ENCODE results near the gene ARHGAP6. TPM values are rescaled to one million over a fixed set of nuclear protein-coding genes. Genes with fewer than 3 reads are reported as not detected.

The ARHGAP6 gene
- total RNA-seq, 1 donor from 2014 or later, result 33.6 TPM

DNA sequence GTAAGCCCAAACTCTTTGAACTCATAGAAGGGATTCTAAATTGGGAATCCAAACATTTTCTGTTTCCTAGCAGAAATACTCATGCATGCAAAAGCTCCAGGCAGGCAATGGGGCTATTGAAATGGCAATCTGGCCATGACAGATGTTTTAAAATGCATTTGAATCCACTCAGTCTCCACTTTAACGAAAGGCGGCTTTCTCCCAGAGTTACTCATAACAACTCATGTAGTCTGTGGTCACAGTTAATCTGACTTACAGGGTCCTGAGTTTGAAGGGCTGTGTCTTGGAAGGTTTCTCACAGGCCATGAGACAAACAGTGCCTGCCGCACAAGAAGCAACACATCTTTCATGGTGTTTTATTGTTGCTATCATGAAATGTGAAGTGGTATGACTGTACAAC, 186.8 kb downstream of the ARHGAP6 start:
- no peaks in the 10 kb centered on the region for H3K4me1 ChIP-seq
- H3K27ac ChIP-seq, result no peak overlapping the region
- H3K9me3 ChIP-seq, result no peaks in the 10 kb centered on the region

DNA sequence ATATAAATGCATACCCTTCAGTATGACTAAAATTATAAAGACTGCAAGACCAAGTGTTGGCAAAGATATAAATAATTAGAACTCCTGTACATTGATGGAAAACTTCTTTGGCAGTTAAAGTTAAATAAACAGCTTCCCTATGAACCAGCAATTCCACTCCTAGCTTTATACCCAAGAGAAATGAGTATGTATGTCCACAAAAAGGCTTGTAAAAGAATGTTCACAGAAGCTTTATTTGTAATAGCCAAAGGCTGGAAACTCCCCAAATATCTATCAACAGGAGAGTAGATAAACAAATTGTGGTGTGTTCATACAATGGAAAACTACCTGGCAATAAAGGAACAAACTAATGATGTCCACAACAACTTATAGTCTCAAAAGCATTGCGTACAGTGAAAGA, 187.7 kb downstream of the ARHGAP6 start:
- H3K36me3 ChIP-seq, result no peaks in the 10 kb centered on the region
- no peak for DNase-seq (ENCODE audit: low spot score in 2 of 2)
- H3K4me3 ChIP-seq, result no peak overlapping the region
- TF ChIP-seq, protein P1, sequence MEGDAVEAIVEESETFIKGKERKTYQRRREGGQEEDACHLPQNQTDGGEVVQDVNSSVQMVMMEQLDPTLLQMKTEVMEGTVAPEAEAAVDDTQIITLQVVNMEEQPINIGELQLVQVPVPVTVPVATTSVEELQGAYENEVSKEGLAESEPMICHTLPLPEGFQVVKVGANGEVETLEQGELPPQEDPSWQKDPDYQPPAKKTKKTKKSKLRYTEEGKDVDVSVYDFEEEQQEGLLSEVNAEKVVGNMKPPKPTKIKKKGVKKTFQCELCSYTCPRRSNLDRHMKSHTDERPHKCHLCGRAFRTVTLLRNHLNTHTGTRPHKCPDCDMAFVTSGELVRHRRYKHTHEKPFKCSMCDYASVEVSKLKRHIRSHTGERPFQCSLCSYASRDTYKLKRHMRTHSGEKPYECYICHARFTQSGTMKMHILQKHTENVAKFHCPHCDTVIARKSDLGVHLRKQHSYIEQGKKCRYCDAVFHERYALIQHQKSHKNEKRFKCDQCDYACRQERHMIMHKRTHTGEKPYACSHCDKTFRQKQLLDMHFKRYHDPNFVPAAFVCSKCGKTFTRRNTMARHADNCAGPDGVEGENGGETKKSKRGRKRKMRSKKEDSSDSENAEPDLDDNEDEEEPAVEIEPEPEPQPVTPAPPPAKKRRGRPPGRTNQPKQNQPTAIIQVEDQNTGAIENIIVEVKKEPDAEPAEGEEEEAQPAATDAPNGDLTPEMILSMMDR (IDR thresholded peaks at IDR 0.05), result no peak
- intact Hi-C loops (cut with DNase I), result no loop called here
- no peak overlapping the region for H3K27ac ChIP-seq
- no peaks in the 10 kb centered on the region for H3K27me3 ChIP-seq
- H3K4me1 ChIP-seq, result peaks cover 0 to 5% of the 10 kb centered on the region in 2 donors
- H3K9me3 ChIP-seq, result no peaks in the 10 kb centered on the region

More for the DNA sequence above, 186.8 kb downstream of the ARHGAP6 start:
- no peaks in the 10 kb centered on the region for H3K27me3 ChIP-seq
- TF ChIP-seq, protein P1 (IDR thresholded peaks at IDR 0.05), result no peak
- H3K4me3 ChIP-seq, result no peak overlapping the region
- intact Hi-C loops (cut with DNase I), result no loop called here
- no peaks in the 10 kb centered on the region for H3K36me3 ChIP-seq
- no peak for DNase-seq (ENCODE audit: low spot score in 2 of 2)

DNA sequence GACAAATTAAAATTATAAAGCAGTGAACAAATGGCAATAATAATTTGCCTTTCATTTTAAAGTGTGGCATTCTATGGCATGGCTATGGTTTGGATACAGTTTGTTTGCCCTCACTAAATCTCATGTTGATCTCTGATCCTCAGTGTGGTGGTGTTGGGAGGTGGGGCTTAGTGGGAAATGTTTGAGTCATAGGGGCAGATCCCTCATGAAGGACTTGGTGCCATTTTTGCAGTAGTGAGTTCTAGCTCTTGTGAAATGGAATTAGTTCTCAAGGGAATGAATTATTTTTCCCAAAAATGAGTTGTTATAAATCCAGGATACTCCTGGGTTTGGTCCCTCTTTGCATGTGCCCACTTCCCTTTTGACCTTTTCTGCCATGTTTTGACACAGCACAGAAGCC, 191.1 kb downstream of the ARHGAP6 start:
- no peak for DNase-seq (ENCODE audit: low spot score in 2 of 2)
- H3K27ac ChIP-seq, result no peak overlapping the region
- H3K27me3 ChIP-seq, result no peaks in the 10 kb centered on the region
- TF ChIP-seq, protein P1 (IDR thresholded peaks at IDR 0.05), result no peak
- intact Hi-C loops (cut with DNase I), result loop anchor here (5.0 kb wide), 2 partner anchors 37 to 92 kb away; no protein-coding TSS in a partner anchor
- no peaks in the 10 kb centered on the region for H3K9me3 ChIP-seq
- peaks cover 0 to 30% of the 10 kb centered on the region in 2 donors for H3K4me1 ChIP-seq
- H3K4me3 ChIP-seq, result no peak overlapping the region
- no peaks in the 10 kb centered on the region for H3K36me3 ChIP-seq

DNA sequence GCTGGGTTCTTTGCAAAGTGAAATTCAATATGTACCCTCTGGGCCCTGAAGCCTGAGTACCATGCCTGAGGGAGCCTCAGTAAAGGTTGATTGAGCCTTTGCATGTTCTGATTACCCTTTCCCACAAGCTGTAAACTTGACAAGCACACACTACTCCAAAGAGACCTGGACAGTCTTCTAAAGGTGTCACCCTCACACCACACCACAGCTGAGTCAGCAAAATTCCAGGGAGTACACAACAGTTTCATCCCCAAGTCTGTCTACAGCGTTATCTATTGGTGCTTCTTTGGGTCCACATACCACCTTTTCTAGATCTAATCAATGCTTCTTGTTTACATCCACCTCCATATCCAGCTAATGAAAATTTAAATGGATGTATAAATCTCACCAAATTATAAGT, 191.7 kb downstream of the ARHGAP6 start:
- Histone ChIP-seq H3K36me3 (no peaks in the 10 kb centered on the region), H3K27me3 (no peaks in the 10 kb centered on the region), H3K4me3 (no peak overlapping the region), H3K4me1 (peaks cover 0 to 33% of the 10 kb centered on the region in 2 donors), H3K9me3 (no peaks in the 10 kb centered on the region), H3K27ac (no peak overlapping the region)
- intact Hi-C loops (cut with DNase I), result loop anchor here (5.0 kb wide), 2 partner anchors 37 to 92 kb away; no protein-coding TSS in a partner anchor
- DNase-seq (ENCODE audit: low spot score in 2 of 2), result no peak
- TF ChIP-seq, protein P1 (IDR thresholded peaks at IDR 0.05), result no peak

DNA sequence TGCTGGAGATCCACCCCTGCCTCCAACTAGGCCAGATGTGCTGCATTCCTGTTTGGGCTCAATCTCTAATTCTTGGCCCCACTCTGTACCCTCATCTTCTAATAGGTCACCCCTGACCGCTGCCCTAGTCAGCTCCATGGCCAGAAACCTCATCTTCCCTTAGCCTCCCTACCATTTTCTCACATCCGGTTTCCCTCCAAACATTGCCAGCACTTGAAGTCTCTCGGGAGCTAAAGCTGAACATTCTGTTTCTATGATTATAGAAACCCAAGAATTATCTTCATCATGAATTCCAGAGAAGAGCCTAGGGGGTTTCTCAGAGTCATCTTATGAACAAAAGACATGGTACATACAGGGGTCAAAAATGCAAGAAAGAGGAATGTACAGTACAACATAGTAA, 192.8 kb downstream of the ARHGAP6 start:
- intact Hi-C loops (cut with DNase I), result loop anchor here (2.0 to 5.0 kb wide), 3 partner anchors 26 to 91 kb away; no protein-coding TSS in a partner anchor
- no peak overlapping the region for H3K27ac ChIP-seq

More for the DNA sequence above, 192.8 kb downstream of the ARHGAP6 start:
- no peaks in the 10 kb centered on the region for H3K36me3 ChIP-seq
- DNase-seq (ENCODE audit: low spot score in 2 of 2), result no peak
- H3K4me3 ChIP-seq, result no peak overlapping the region
- H3K9me3 ChIP-seq, result no peaks in the 10 kb centered on the region
- TF ChIP-seq, protein P1 (IDR thresholded peaks at IDR 0.05), result no peak
- H3K4me1 ChIP-seq, result peaks cover 0 to 33% of the 10 kb centered on the region in 2 donors
- no peaks in the 10 kb centered on the region for H3K27me3 ChIP-seq

Data from ascending aorta (tissue), 2 donors.